Activated gamma-delta T cell treated with anti-CD3 and anti-CD28 coated beads, Interleukin-2, amount 50 U/mL, for 16 hours (primary cell): ENCODE measurements around the gene UNK.
"Not testable (repeated sequence)": the region's sequence is repeated elsewhere in the genome, so short reads cannot be mapped to it uniquely, and the experiment has no call there.

Experiments used
- DNase-seq: peaks from one replicate; pipeline ENCODE4 v3.0.0-alpha.2; 2020; ENCODE audit warnings: low read depth

UNK gene

GRCh38 chr17:75774471-75774990 is 10.1 kb upstream of the UNK start:
- no peak for DNase-seq

- no peak for DNase-seq
These were observed 9.5 kb upstream of the UNK start for GRCh38 chr17:75774991-75775668.

GRCh38 chr17:75776386-75777295 is 8.0 kb upstream of the UNK start:
- DNase-seq, result no peak

GRCh38 chr17:75777296-75777922 is 7.2 kb upstream of the UNK start:
- no peak for DNase-seq

- DNase-seq, result not testable (repeated sequence)
These were observed 6.3 kb upstream of the UNK start for GRCh38 chr17:75778066-75778860.

- DNase-seq, result no peak
These were observed 5.8 kb upstream of the UNK start for GRCh38 chr17:75778861-75779249.

- peak; percentile 89 for DNase-seq
These were observed 5.2 kb upstream of the UNK start for GRCh38 chr17:75779250-75779986.

GRCh38 chr17:75779987-75780889 is 4.4 kb upstream of the UNK start:
- no peak for DNase-seq

GRCh38 chr17:75783069-75783783 is 1.4 kb upstream of the UNK start:
- no peak for DNase-seq

GRCh38 chr17:75783803-75784472 is 668 bp upstream of the UNK start:
- no peak for DNase-seq

- DNase-seq, result peak; percentile 85
These were observed 647 bp downstream of the UNK start for GRCh38 chr17:75785016-75785890.

GRCh38 chr17:75791254-75791653 is 6.6 kb downstream of the UNK start:
- DNase-seq, result no peak

- no peak for DNase-seq
These were observed 8.9 kb downstream of the UNK start for GRCh38 chr17:75793460-75793859.

- no peak for DNase-seq
These were observed 11.4 kb downstream of the UNK start for GRCh38 chr17:75795820-75796607.

- no peak for DNase-seq
These were observed 14.8 kb downstream of the UNK start for GRCh38 chr17:75799402-75799801.

GRCh38 chr17:75803883-75804282 is 19.3 kb downstream of the UNK start:
- DNase-seq, result no peak
